RWPE1 (cell line): Measurements from ENCODE around the gene SH3BP2.

Experiments
- CTCF ChIA-PET: fragments of 350-600 bp; sonication (Branson Sonifier 250); formaldehyde crosslinking; extraction: SDS; loops from one replicate; lab custom pipeline; 2021; lab: Yijun Ruan, JAX
- POLR2A ChIA-PET: fragments of 400-600 bp; formaldehyde crosslinking; extraction: SDS; loops from one replicate; lab custom pipeline; 2020; ENCODE audit warnings: antibody characterized with exemption; ENCODE audit not compliant: low non-redundant PET; lab: Yijun Ruan, JAX
- DNase-seq: peaks from one replicate; pipeline ENCODE4 v3.0.0; 2012; ENCODE audit warnings: low spot score
- H3K27ac ChIP-seq: fragments of 450-650 bp; 2 replicates; pipeline ENCODE4 v1.5.1; 2017
- CTCF ChIP-seq: fragments of 450-650 bp; conservative IDR thresholded peaks from 2 replicates; pipeline ENCODE4 v1.5.1; 2017; ENCODE audit warnings: low read depth, mild to moderate bottlenecking

SH3BP2 gene

GRCh38 chr4:2832981-2833670 is 40.2 kb downstream of the SH3BP2 start:
- CTCF ChIA-PET, result no interaction called here
- TF ChIP-seq CTCF, result no peak
- 0 out of 2 replicates have a peak overlapping the region, but pooled peaks have one; percentile 54 for H3K27ac ChIP-seq
- POLR2A ChIA-PET, result no interaction called here
- no peak for DNase-seq

- TF ChIP-seq CTCF, result no peak
- peak overlapping the region; percentile 54; the same call in 1 of the 2 replicates for H3K27ac ChIP-seq
- POLR2A ChIA-PET, result no interaction called here
- no peak for DNase-seq
- CTCF ChIA-PET, result interaction anchor here (0.6 kb wide), 1 partner anchor 1008 kb away, joined by 3 read pairs; no protein-coding TSS in a partner anchor
These were observed 40.8 kb downstream of the SH3BP2 start for GRCh38 chr4:2833671-2834000.

GRCh38 chr4:2834001-2834921 is 41.4 kb downstream of the SH3BP2 start:
- ChIA-PET CTCF (interaction anchor here (0.6 kb wide), 1 partner anchor 1008 kb away, joined by 3 read pairs; no protein-coding TSS in a partner anchor), POLR2A (no interaction called here)
- no peak for DNase-seq
- no peak for TF ChIP-seq CTCF
- H3K27ac ChIP-seq, result peak overlapping the region; percentile 54

- no peak for DNase-seq
- 0 out of 2 replicates have a peak overlapping the region, but pooled peaks have one; percentile 54 for H3K27ac ChIP-seq
- POLR2A ChIA-PET, result no interaction called here
- no peak for TF ChIP-seq CTCF
- CTCF ChIA-PET, result no interaction called here
These were observed 43.1 kb downstream of the SH3BP2 start for GRCh38 chr4:2835978-2836377.

- DNase-seq, result no peak
- POLR2A ChIA-PET, result no interaction called here
- no peak for TF ChIP-seq CTCF
- H3K27ac ChIP-seq, result peak overlapping the region; percentile 54
- CTCF ChIA-PET, result no interaction called here
These were observed 43.5 kb downstream of the SH3BP2 start for GRCh38 chr4:2836391-2836859.

- DNase-seq, result no peak
- ChIA-PET POLR2A (no interaction called here), CTCF (no interaction called here)
- no peak for TF ChIP-seq CTCF
- H3K27ac ChIP-seq, result peak overlapping the region; percentile 54
These were observed 44.4 kb downstream of the SH3BP2 start for GRCh38 chr4:2837110-2837903.
